OCI-LY3 (cell line): ENCODE results near the gene TMEM123.
"Not testable (repeated sequence)": the region's sequence is repeated elsewhere in the genome, so short reads cannot be mapped to it uniquely, and the experiment has no call there.

Experiments used
- H2AFZ ChIP-seq: fragments of 200-600, 300-600 bp; shearing (Covaris generic); 2 replicates; pipeline ENCODE4 v1.6.0; 2014; ENCODE audit warnings: antibody characterized with exemption, low read depth, low read length
- H3K27ac ChIP-seq: fragments of 200-600, 300-600 bp; sonication (generic); 2 replicates; pipeline ENCODE4 v1.5.1; 2014; ENCODE audit warnings: mild to moderate bottlenecking, low read length, moderate library complexity, mixed read lengths
- H3K27me3 ChIP-seq: fragments of 200-600, 300-600 bp; sonication (generic); 2 replicates; pipeline ENCODE4 v1.6.1; 2014; ENCODE audit warnings: low read depth, low read length, mixed read lengths
- H3K36me3 ChIP-seq: fragments of 200-600, 300-600 bp; sonication (generic); replicated peaks from 2 replicates; pipeline ENCODE3; 2014; ENCODE audit warnings: low read depth, low read length, mixed read lengths
- H3K4me1 ChIP-seq: fragments of 300-600, 200-600 bp; sonication (generic); 2 replicates; pipeline ENCODE4 v1.6.1; 2014; ENCODE audit warnings: low read length, mixed read lengths
- H3K4me2 ChIP-seq: fragments of 200-600, 300-600 bp; sonication (generic); 2 replicates; pipeline ENCODE4 v1.6.1; 2014; ENCODE audit warnings: low read length, mixed read lengths
- H3K4me3 ChIP-seq: fragments of 300-600, 200-600 bp; sonication (generic); 2 replicates; pipeline ENCODE4 v1.5.1; 2014; ENCODE audit warnings: antibody characterized with exemption, mild to moderate bottlenecking, low read length, moderate library complexity
- H3K79me2 ChIP-seq: fragments of 300-600, 200-600 bp; shearing (Covaris generic); 2 replicates; pipeline ENCODE4 v1.6.1; 2014; ENCODE audit warnings: mild to moderate bottlenecking, low read length, mixed read lengths
- H3K9ac ChIP-seq: fragments of 300-600, 200-600 bp; shearing (Covaris generic); 2 replicates; pipeline ENCODE4 v1.6.0; 2014; ENCODE audit warnings: mild to moderate bottlenecking, low read length, moderate library complexity
- H3K9me3 ChIP-seq: fragments of 200-600, 300-600 bp; shearing (Covaris generic); 2 replicates; pipeline ENCODE4 v1.6.1; 2014; ENCODE audit warnings: low read length, mixed read lengths; ENCODE audit not compliant: insufficient read depth
- H4K20me1 ChIP-seq: fragments of 200-600, 300-600 bp; sonication (generic); 2 replicates; pipeline ENCODE4 v1.6.1; 2016; ENCODE audit warnings: low read length, mixed read lengths; ENCODE audit not compliant: insufficient read depth
- EZH2phosphoT487 ChIP-seq: fragments of 200-600 bp; shearing (Covaris generic); IDR thresholded peaks from 2 replicates; pipeline ENCODE4 v1.6.1; 2018; ENCODE audit warnings: antibody characterized with exemption, mixed run types, low read depth
- TF ChIP-seq, protein P1 (sequence below): fragments of 200-600, 300-600 bp; sonication (generic); IDR thresholded peaks from 2 replicates; pipeline ENCODE4 v1.5.1; 2014; ENCODE audit warnings: antibody characterized with exemption, low read length, low read depth

TMEM123 gene

DNA sequence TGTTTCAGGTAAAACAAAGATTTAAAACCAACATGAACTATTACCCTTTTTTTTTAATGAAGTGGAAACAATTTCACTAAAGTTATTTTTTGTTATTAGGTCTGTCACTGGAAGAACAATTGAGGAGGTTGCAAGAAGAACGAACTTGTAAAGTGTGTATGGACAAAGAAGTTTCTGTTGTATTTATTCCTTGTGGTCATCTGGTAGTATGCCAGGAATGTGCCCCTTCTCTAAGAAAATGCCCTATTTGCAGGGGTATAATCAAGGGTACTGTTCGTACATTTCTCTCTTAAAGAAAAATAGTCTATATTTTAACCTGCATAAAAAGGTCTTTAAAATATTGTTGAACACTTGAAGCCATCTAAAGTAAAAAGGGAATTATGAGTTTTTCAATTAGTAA, 74.7 kb downstream of the TMEM123 start:
- no peaks in the 10 kb centered on the region for H3K9me3 ChIP-seq
- no peaks in the 10 kb centered on the region for H3K4me1 ChIP-seq
- no peak overlapping the region for H3K9ac ChIP-seq
- H3K27ac ChIP-seq: no peak overlapping the region
- TF ChIP-seq EZH2phosphoT487: no peak
- TF ChIP-seq, protein P1, sequence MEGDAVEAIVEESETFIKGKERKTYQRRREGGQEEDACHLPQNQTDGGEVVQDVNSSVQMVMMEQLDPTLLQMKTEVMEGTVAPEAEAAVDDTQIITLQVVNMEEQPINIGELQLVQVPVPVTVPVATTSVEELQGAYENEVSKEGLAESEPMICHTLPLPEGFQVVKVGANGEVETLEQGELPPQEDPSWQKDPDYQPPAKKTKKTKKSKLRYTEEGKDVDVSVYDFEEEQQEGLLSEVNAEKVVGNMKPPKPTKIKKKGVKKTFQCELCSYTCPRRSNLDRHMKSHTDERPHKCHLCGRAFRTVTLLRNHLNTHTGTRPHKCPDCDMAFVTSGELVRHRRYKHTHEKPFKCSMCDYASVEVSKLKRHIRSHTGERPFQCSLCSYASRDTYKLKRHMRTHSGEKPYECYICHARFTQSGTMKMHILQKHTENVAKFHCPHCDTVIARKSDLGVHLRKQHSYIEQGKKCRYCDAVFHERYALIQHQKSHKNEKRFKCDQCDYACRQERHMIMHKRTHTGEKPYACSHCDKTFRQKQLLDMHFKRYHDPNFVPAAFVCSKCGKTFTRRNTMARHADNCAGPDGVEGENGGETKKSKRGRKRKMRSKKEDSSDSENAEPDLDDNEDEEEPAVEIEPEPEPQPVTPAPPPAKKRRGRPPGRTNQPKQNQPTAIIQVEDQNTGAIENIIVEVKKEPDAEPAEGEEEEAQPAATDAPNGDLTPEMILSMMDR: no peak
- 0 out of 2 replicates have a peak, but pooled peaks cover 2% of the 10 kb centered on the region for H4K20me1 ChIP-seq
- H3K79me2 ChIP-seq: no peaks in the 10 kb centered on the region
- no peak overlapping the region for H3K4me2 ChIP-seq
- no peak overlapping the region for H2AFZ ChIP-seq
- no peak overlapping the region for H3K4me3 ChIP-seq
- H3K27me3 ChIP-seq: no peaks in the 10 kb centered on the region
- H3K36me3 ChIP-seq: peaks cover 14% of the 10 kb centered on the region

DNA sequence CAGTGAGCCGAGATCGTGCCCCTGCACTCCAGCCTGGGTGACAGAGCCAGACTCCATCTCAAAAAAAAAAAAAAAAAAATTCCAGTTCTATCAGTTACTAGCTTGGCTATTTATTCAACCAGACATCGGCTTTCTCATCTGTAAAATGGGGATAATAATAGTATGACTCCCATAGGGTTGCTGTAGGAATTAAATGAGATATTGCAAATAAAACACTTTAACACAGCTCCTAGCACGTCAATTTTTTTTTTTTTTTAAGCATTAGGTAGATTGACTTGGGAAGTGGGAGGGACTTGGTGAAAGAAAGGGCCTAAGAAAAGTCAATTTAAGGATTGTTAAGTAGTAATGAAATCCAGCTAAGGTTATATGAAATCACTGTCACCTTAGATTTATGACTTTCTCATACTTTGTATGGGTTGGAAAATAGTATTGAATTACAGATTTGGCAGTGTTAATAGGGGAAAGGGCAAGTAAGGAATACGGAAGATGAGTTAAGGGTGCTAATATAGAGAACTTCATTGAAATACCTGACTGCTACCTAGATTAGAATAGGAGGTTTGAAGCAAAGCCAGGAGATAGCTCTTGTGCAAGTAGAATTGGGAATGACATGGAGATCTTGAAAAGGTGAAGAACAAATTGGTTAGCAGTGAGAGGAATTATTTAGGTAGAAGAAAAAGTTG, 76.7 kb downstream of the TMEM123 start:
- peaks cover 14% of the 10 kb centered on the region for H3K36me3 ChIP-seq
- TF ChIP-seq, protein P1: no peak
- TF ChIP-seq EZH2phosphoT487: no peak

DNA sequence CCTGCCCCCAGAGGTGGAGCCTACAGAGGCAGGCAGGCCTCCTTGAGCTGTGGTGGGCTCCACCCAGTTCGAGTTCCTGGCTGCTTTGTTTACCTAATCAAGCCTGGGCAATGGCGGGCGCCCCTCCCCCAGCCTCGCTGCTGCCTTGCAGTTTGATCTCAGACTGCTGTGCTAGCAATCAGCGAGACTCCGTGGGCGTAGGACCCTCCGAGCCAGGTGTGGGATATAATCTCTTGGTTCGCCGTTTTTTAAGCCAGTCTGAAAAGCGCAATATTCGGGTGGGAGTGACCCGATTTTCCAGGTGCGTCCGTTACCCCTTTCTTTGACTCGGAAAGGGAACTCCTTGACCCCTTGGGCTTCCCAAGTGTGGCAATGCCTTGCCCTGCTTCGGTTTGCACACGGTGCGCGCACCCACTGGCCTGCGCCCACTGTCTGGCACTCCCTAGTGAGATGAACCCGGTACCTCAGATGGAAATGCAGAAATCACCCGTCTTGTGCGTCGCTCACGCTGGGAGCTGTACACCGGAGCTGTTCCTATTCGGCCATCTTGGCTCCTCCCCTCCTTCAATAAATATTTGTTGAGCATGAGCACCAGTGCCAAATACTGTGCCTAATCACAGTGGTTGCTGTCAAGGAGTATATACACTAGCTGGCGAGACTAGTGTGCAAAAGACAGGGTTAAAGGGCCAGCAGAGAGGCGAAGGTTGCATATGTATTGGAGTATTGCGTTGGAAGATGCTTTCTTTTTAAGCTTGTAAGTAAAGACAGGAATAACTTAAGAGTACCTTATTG, 77.7 kb downstream of the TMEM123 start:
- not testable (repeated sequence) for H3K4me3 ChIP-seq, H3K4me2 ChIP-seq, H3K27ac ChIP-seq, H4K20me1 ChIP-seq, H3K79me2 ChIP-seq, H3K9ac ChIP-seq, H3K27me3 ChIP-seq, H2AFZ ChIP-seq, H3K9me3 ChIP-seq, H3K4me1 ChIP-seq
- H3K36me3 ChIP-seq: peaks cover 10% of the 10 kb centered on the region

More for the DNA sequence above, 76.7 kb downstream of the TMEM123 start:
- 0 out of 2 replicates have a peak, but pooled peaks cover 2% of the 10 kb centered on the region for H4K20me1 ChIP-seq
- H3K79me2 ChIP-seq: no peaks in the 10 kb centered on the region
- no peaks in the 10 kb centered on the region for H3K9me3 ChIP-seq
- no peak overlapping the region for H3K9ac ChIP-seq
- H3K27me3 ChIP-seq: no peaks in the 10 kb centered on the region
- no peak overlapping the region for H3K4me3 ChIP-seq
- no peaks in the 10 kb centered on the region for H3K4me1 ChIP-seq
- H2AFZ ChIP-seq: no peak overlapping the region
- no peak overlapping the region for H3K4me2 ChIP-seq
- no peak overlapping the region for H3K27ac ChIP-seq

DNA sequence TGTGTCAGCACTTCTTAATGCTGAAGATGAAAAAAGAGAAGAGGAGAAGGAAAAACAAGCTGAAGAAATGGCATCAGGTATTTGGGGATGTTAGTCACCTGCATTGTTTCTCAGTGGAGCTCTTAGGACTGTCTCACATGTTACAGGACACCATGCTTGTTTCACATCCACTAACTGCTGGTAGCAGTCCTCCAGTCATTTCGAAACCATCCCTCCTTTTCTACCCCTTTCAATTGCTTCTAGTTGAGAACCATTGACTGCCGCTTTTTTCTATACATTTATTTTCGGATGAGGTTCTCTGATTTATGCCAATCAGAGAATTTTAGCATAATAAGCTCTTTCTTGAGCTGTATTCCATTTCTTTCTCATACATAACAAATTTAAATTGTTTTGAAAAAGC, 84.1 kb downstream of the TMEM123 start:
- H3K27ac ChIP-seq: peak overlapping the region; percentile 55
- peaks cover 8% of the 10 kb centered on the region; the same call in 1 of the 2 replicates for H4K20me1 ChIP-seq
- no peaks in the 10 kb centered on the region for H3K9me3 ChIP-seq
- no peaks in the 10 kb centered on the region for H3K79me2 ChIP-seq
- no peak overlapping the region for H2AFZ ChIP-seq
- peaks cover under 1% of the 10 kb centered on the region for H3K36me3 ChIP-seq
- H3K4me2 ChIP-seq: 0 out of 2 replicates have a peak overlapping the region, but pooled peaks have one; percentile 12
- no peak for TF ChIP-seq EZH2phosphoT487
- TF ChIP-seq, protein P1: no peak
- H3K27me3 ChIP-seq: no peaks in the 10 kb centered on the region
- H3K4me1 ChIP-seq: peaks cover 19% of the 10 kb centered on the region
- no peak overlapping the region for H3K4me3 ChIP-seq
- H3K9ac ChIP-seq: no peak overlapping the region
